A549 (cell line): ENCODE results near the gene RPS6KA2.

Experiments
- HMGXB4 ChIP-seq: fragments of 250-450 bp; sonication (Bioruptor Pico); IDR thresholded peaks from 2 replicates; pipeline ENCODE4 v1.5.0; 2021; ENCODE audit warnings: mild to moderate bottlenecking, moderate library complexity, borderline replicate concordance
- JUNB ChIP-seq: fragments of >200 bp; sonication (Bioruptor Twin); formaldehyde crosslinking; IDR thresholded peaks from 2 replicates; pipeline ENCODE4 v1.6.1; 2016
- REST ChIP-seq: fragments of 200-600 bp; sonication (generic); IDR thresholded peaks from 2 replicates; pipeline ENCODE4 v1.6.1; 2016; ENCODE audit warnings: antibody characterized with exemption, mild to moderate bottlenecking, moderate library complexity
- TF ChIP-seq, protein P1 (sequence below): fragments of >200 bp; sonication (Bioruptor Twin); formaldehyde crosslinking; IDR thresholded peaks from 3 replicates; pipeline ENCODE4 v1.5.1; 2016

GRCh38 chr6:166379800-166380199 is 247.3 kb downstream of the RPS6KA2 start:
- TF ChIP-seq, protein P1, sequence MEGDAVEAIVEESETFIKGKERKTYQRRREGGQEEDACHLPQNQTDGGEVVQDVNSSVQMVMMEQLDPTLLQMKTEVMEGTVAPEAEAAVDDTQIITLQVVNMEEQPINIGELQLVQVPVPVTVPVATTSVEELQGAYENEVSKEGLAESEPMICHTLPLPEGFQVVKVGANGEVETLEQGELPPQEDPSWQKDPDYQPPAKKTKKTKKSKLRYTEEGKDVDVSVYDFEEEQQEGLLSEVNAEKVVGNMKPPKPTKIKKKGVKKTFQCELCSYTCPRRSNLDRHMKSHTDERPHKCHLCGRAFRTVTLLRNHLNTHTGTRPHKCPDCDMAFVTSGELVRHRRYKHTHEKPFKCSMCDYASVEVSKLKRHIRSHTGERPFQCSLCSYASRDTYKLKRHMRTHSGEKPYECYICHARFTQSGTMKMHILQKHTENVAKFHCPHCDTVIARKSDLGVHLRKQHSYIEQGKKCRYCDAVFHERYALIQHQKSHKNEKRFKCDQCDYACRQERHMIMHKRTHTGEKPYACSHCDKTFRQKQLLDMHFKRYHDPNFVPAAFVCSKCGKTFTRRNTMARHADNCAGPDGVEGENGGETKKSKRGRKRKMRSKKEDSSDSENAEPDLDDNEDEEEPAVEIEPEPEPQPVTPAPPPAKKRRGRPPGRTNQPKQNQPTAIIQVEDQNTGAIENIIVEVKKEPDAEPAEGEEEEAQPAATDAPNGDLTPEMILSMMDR, result no peak
- TF ChIP-seq HMGXB4 (CRISPR knock-in tag) (no peak), REST (no peak), JUNB (no peak)
